Naive thymus-derived CD8-positive, alpha-beta T cell (primary cell): ENCODE measurements around the gene ACSL1. TPM values are rescaled to one million over a fixed set of nuclear protein-coding genes. Genes with fewer than 3 reads are reported as not detected.
"Not testable (repeated sequence)": the region's sequence is repeated elsewhere in the genome, so short reads cannot be mapped to it uniquely, and the experiment has no call there.

ENCODE experiments used
- ATAC-seq, 2 donors: fragments of 150-1000 bp; cut with Tn5 transposase in 1 of 2; sonication (Bioruptor Pico), chemical (Tn5 transposase) in 1 of 2; 1 replicate in 1 of 2; 2 replicates in 1 of 2; pipeline ENCODE4 v1.10.0; 2021; ENCODE audit warnings: mild to moderate bottlenecking in 2 of 2, moderate library complexity in 2 of 2
- POLR2A ChIA-PET: fragments of 350-600 bp; sonication (Branson Sonifier 250); formaldehyde crosslinking; loops from one replicate; lab custom pipeline; 2021; ENCODE audit warnings: antibody characterized with exemption; lab: Charles Lee
- DNase-seq, 10 donors: peaks; one replicate each; pipeline versions ENCODE4 v3.0.0 to v3.0.0-alpha.2; 2020 to 2022
- H3K27ac Mint-ChIP-seq, 10 donors: one replicate each; pipeline ENCODE4 v1.8.0; 2020 to 2022; ENCODE audit warnings: mild to moderate bottlenecking in 10 of 10, mixed read lengths in 10 of 10, moderate library complexity in 4 of 10, inconsistent platforms in 1 of 10
- H3K27me3 Mint-ChIP-seq, 5 donors: one replicate each; pipeline ENCODE4 v1.8.0; 2021 to 2022; ENCODE audit warnings: mixed read lengths in 5 of 5
- H3K36me3 Mint-ChIP-seq, 3 donors: one replicate each; pipeline ENCODE4 v1.8.0; 2020 to 2022; ENCODE audit warnings: mixed read lengths in 3 of 3, mild to moderate bottlenecking in 2 of 3, inconsistent platforms in 1 of 3
- H3K4me1 Mint-ChIP-seq, 4 donors: one replicate each; pipeline ENCODE4 v1.8.0; 2021 to 2022; ENCODE audit warnings: mixed read lengths in 4 of 4
- H3K4me3 Mint-ChIP-seq, 10 donors: one replicate each; pipeline ENCODE4 v1.8.0; 2020 to 2022; ENCODE audit warnings: mild to moderate bottlenecking in 10 of 10, mixed read lengths in 10 of 10, moderate library complexity in 6 of 10, inconsistent platforms in 1 of 10
- H3K9me3 Mint-ChIP-seq, 9 donors: one replicate each; pipeline ENCODE4 v1.8.0; 2020 to 2022; ENCODE audit warnings: mixed read lengths in 9 of 9, mild to moderate bottlenecking in 3 of 9, inconsistent platforms in 1 of 9, moderate library complexity in 1 of 9
- polyA plus RNA-seq, 3 donors: library from polyadenylated mRNA; unstranded; fragments of 300-500 nt; fragmentation: Illumina TruSeq; gene quantifications; one replicate each; pipeline ENCODE4 v1.2.3, GENCODE V29; 2021
- total RNA-seq, 8 experiments: library from RNA in 2 of 8; stranded (reverse) in 2 of 8; gene quantifications; one replicate each; pipeline ENCODE4 v1.2.3 and lab custom pipeline; 2021 to 2026

The ACSL1 gene
- total and polyA plus RNA-seq, 5 experiments from 2014 or later = 2.2 to 10.7 (median 3.2) TPM

DNA sequence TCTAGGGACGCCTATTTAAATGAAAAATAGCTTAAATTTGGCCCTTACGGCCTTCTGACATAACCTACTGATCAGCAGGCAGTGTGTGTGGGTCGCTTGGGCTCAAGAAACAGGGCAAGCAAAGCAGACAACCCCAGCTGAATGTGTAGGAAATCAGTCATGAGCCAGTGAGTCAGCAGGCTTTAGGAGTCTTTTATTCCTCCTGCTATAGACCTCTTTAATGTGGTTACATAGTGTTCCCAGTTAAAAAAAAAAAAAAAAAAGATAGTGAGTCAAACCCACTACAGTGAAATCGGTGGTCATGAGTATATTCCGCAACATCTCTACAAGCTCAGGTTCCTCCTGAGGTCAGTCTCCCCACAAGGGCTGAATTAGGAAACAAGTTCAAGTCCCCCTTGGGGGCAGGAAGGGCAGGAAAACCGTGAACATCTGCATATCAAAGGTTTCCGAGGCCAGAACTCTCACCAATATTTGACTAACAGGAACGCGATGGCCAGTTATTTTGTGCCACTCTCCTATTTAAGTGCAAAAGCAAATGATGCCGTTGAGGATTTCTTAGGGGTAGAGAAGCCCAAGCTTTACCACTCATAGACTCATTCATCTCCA is 32.7 kb downstream of the ACSL1 start:
- peak overlapping the region in 2 of 10 donors; percentile 21 to 23 for H3K27ac Mint-ChIP-seq
- POLR2A ChIA-PET = no interaction called here
- DNase-seq = peak in 1 of 10 donors; percentile 9
- H3K9me3 Mint-ChIP-seq = no peaks in the 10 kb centered on the region
- H3K4me3 Mint-ChIP-seq = peak overlapping the region in 2 of 10 donors; percentile 7 to 45
- H3K4me1 Mint-ChIP-seq = peaks cover 10 to 19% (median 16%) of the 10 kb centered on the region in 4 donors
- peaks cover 0 to 24% (median 15%) of the 10 kb centered on the region in 3 donors for H3K36me3 Mint-ChIP-seq
- no peaks in the 10 kb centered on the region for H3K27me3 Mint-ChIP-seq
- ATAC-seq = peak; percentile 55 to 59

DNA sequence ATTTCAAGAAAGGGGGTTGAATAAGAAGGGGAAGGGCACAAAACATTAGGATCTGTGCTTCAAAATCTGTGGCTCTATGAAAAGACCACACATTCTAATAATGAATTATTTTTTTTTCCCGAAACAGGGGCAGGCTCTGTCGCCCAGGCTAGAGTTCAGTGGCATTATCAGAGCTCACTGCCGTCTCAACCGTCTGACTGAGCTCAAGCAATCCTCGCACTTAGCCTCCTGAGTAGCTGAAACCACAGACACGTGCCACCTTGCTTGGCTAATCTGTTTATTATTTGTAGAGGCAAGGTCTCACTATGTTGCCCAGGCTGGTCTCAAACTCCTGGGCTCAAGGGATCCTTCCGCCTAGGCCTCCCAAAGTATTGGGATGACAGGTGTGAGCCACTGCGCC is 33.4 kb downstream of the ACSL1 start:
- Mint-ChIP-seq H3K9me3 (no peaks in the 10 kb centered on the region), H3K4me1 (peaks cover 10 to 19% (median 16%) of the 10 kb centered on the region in 4 donors), H3K27ac (no peak overlapping the region), H3K27me3 (no peaks in the 10 kb centered on the region), H3K36me3 (peaks cover under 1 to 26% (median 13%) of the 10 kb centered on the region in 3 donors), H3K4me3 (no peak overlapping the region)
- ATAC-seq (no peak), DNase-seq (no peak)
- POLR2A ChIA-PET = no interaction called here

DNA sequence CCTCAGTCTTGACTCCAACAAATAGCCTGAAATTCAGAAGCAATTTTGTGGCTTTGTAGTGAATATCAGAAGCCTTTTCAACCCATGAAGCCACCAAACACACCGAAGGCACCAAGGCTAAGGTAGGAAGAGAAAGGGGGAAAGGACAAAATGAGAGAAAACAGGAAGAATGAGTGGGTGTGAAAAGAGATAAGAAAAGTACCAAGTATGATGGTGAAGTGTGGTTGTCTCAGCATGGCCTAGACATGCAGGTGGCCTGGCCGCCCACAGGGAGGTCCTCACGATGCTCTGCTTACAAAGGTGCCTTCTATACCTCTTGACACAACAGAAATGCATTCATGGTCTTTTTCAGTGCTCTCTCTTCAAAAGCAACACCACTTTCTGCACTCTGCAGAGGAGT is 34.9 kb downstream of the ACSL1 start:
- Mint-ChIP-seq H3K36me3 (peaks cover 4 to 24% (median 15%) of the 10 kb centered on the region in 3 donors), H3K27ac (no peak overlapping the region), H3K4me1 (peaks cover 10 to 19% (median 16%) of the 10 kb centered on the region in 4 donors), H3K9me3 (no peaks in the 10 kb centered on the region), H3K27me3 (no peaks in the 10 kb centered on the region), H3K4me3 (no peak overlapping the region)
- ATAC-seq (no peak), DNase-seq (no peak)
- POLR2A ChIA-PET = no interaction called here

DNA sequence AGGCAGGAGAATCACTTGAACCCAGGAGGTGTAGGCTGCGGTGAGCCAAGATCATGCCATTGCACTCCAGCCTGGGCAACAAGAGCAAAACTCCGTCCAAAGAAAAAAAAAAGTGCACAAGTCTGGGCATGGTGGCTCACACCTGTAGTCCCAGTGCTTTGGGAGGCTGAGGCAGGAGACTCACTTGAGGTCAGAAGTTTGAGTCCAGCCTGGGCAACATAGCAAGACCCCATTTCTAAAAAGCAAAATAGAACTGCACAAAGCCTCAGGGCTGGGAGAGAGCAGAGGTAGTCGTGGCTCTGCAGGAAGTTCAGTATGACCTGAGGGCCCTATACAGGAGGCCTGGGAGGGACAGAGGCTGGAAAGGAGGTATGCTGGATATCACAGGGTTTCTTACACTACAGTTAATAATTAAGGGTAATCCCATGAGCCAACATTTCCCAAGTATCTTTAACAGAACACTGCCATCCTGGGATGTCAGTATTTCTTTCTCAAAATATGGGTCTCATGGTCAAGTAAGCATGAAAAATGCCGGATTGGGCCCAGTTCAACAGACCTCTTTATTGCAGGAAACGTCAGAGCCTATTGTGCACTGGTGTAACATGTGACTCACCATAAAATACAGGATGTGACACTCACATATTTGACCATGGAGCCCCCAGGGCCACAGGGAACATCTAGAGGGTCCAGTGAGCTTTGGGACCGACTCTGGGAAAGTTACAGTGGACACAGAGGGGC is 37.8 kb downstream of the ACSL1 start:
- Mint-ChIP-seq H3K9me3 (no peaks in the 10 kb centered on the region), H3K4me3 (no peak overlapping the region), H3K4me1 (peaks cover 8 to 16% (median 11%) of the 10 kb centered on the region in 4 donors), H3K36me3 (peaks cover 4 to 24% (median 17%) of the 10 kb centered on the region in 3 donors), H3K27ac (no peak overlapping the region), H3K27me3 (no peaks in the 10 kb centered on the region)
- no peak for ATAC-seq
- DNase-seq = no peak
- POLR2A ChIA-PET = no interaction called here

DNA sequence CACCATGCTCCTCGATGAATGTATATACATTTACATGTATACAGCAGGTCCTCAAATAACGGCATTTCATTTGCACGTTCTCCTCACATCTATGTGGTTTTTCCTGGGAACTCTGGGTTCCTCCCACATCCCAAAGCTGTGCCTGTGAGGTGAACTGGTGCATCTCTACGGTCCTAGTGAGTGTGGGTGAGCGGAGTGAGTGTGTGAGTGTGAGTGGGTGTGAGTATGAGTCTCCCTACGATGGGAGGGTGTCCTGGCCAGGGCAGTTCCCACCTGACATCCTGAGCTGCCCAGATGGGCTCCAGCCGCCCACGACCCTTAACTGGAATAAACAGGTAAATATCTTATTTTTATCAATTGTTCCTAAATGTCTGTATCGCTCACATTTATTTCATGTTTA is 40.0 kb downstream of the ACSL1 start:
- no peaks in the 10 kb centered on the region for H3K9me3 Mint-ChIP-seq
- POLR2A ChIA-PET = no interaction called here
- peaks cover 4 to 24% (median 17%) of the 10 kb centered on the region in 3 donors for H3K36me3 Mint-ChIP-seq
- ATAC-seq (no peak), DNase-seq (no peak)
- no peak overlapping the region for H3K27ac Mint-ChIP-seq
- no peak overlapping the region for H3K4me3 Mint-ChIP-seq
- H3K4me1 Mint-ChIP-seq = peaks cover 12 to 16% (median 15%) of the 10 kb centered on the region in 4 donors
- no peaks in the 10 kb centered on the region for H3K27me3 Mint-ChIP-seq

DNA sequence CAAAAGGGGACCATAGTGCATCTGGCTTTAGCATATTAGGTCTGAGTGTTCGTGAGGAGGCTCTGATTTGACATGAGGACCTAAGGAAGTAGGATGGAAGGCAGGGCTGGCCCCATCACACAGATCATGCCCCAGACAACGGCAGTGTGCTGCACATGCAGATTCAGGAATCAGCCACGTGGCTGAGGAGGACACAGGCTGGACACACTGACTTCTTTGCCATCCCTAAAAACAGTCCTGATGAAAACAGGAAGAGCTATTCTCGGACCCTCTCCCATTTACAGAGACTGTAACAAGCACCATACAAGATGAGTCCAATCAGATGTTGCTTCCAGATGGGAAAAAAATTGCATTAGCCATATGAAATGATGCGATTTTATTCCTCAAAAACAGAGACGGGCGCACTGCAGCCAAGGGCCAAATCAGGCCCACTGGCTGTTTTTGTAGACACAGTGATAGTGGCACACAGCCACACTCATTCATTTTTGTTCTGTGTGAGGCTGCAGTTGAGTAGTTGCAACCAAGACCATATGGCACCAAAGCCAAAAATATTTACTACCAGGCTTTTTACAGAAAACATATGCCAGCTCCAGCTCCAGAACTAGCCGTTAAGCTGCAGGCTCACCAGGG is 41.0 kb downstream of the ACSL1 start:
- Mint-ChIP-seq H3K4me3 (no peak overlapping the region), H3K9me3 (no peaks in the 10 kb centered on the region)

DNA sequence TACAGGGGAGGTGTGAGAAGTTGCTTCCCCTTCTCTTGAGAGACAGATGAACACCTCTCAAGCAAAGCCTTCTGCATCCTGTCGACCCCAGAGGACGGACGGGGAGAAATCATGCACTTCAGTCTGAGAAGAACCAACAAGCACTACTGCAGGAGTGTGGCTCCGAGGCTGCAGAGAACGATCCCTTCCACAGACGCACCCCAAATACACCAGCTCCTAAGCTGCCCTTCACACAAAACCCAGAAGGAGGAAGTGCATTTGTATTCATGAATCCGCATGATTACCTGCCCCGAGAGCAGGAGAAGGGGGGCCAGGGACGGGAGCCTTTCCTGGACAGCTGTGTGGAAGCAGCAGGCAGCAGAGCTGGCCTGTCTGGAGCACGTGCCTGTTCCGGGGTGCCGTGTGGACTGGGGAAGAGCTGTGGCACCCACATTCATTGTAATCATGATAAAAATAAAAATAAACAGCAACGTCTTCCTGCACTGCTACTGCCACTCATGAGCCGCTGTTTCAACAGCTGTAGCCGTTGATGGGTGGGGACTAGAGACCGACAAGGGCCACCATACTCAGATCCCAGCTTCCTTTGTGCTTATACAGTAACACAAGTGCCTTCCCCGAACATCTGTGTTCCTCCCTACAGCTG is 42.9 kb downstream of the ACSL1 start:
- Mint-ChIP-seq H3K27ac (peak overlapping the region; percentile 19 to 90 (median 70)), H3K4me3 (peak overlapping the region; percentile 66 to 83 (median 74)), H3K36me3 (peaks cover 7 to 23% (median 17%) of the 10 kb centered on the region in 3 donors), H3K27me3 (no peaks in the 10 kb centered on the region), H3K9me3 (no peaks in the 10 kb centered on the region), H3K4me1 (peaks cover 10 to 16% (median 15%) of the 10 kb centered on the region in 4 donors)
- ATAC-seq = peak; percentile 62 to 75
- POLR2A ChIA-PET = interaction anchor here (1.1 to 1.2 kb wide), 2 partner anchors 44 to 49 kb away, joined by 3 to 5 read pairs; partner anchors contain the start of gene CENPU
- DNase-seq = peak in 2 of 10 donors; percentile 19 to 28

More for the DNA sequence above, 41.0 kb downstream of the ACSL1 start:
- Mint-ChIP-seq H3K4me1 (peaks cover 10 to 16% (median 15%) of the 10 kb centered on the region in 4 donors), H3K36me3 (peaks cover 4 to 27% (median 15%) of the 10 kb centered on the region in 3 donors), H3K27ac (no peak overlapping the region), H3K27me3 (no peaks in the 10 kb centered on the region)
- POLR2A ChIA-PET = interaction anchor here (0.6 kb wide), 1 partner anchor 34 kb away, joined by 3 read pairs; no protein-coding TSS in a partner anchor
- ATAC-seq (no peak), DNase-seq (no peak)

DNA sequence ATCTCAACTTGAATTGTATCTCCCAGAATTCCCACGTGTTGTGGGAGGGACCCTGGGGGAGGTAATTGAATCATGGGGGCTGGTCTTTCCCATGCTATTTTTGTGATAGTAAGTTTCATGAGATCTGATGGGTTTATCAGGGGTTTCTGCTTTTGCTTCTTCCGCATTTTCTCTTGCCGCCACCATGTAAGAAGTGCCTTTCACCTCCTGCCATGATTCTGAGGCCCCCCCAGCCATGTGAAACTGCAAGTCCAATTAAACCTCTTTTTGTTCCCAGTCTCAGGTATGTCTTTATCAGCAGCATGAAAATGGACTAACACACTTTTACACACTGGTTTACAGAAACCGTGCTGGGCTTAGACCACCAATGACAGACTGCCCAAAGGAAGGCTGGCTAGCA is 46.6 kb downstream of the ACSL1 start:
- peaks cover 12 to 16% (median 15%) of the 10 kb centered on the region in 4 donors for H3K4me1 Mint-ChIP-seq

DNA sequence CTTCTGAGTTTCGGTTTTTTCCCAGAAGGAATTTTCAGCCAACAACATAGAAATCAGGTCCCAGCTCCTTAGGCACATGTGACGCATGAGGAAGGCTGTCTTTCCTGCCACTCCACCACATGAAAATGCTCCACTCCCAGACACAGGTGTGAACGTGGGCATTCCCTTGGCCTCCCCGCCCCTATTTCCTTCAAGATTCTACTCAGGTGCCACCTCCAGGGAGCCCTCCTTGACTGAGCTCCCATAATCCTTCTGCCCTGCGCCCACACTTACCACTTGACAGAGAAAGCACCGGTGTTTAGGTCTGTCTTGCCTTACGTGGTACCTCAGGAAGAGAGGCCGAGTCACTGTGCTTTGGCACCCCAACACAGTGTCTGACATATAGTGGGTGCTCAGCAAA is 47.4 kb downstream of the ACSL1 start:
- H3K4me1 Mint-ChIP-seq = peaks cover 11 to 12% (median 11%) of the 10 kb centered on the region in 4 donors
- ATAC-seq (no peak), DNase-seq (no peak)
- H3K36me3 Mint-ChIP-seq = peaks cover 4 to 27% (median 12%) of the 10 kb centered on the region in 3 donors
- no peaks in the 10 kb centered on the region for H3K9me3 Mint-ChIP-seq
- POLR2A ChIA-PET = no interaction called here
- H3K4me3 Mint-ChIP-seq = no peak overlapping the region
- no peak overlapping the region for H3K27ac Mint-ChIP-seq
- no peaks in the 10 kb centered on the region for H3K27me3 Mint-ChIP-seq

More for the DNA sequence above, 46.6 kb downstream of the ACSL1 start:
- H3K4me3 Mint-ChIP-seq, H3K9me3 Mint-ChIP-seq, ATAC-seq, POLR2A ChIA-PET, H3K27me3 Mint-ChIP-seq, DNase-seq: not testable (repeated sequence)
- H3K27ac Mint-ChIP-seq = peak overlapping the region in 1 of 10 donors; percentile 15
- H3K36me3 Mint-ChIP-seq = peaks cover 4 to 19% (median 10%) of the 10 kb centered on the region in 3 donors

DNA sequence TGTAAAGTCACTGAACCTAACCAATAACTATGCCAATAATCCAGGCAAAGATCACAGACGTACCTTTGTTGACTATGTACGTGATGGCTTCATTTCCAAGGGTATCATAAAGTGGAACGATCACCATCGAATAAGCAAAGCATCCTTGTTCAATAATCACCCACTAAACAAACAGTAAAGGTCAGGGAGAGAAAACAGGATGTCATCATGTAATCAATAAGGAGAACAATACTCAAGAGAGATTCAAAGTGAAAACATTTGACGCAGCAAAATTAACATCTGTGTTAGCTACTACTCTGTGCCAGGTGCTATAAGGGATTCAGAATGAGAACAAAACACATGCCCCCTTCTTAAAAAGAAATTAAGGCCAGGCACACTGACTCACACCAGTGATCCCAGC is 48.9 kb downstream of the ACSL1 start:
- no peaks in the 10 kb centered on the region for H3K9me3 Mint-ChIP-seq
- no peaks in the 10 kb centered on the region for H3K27me3 Mint-ChIP-seq
- DNase-seq = no peak
- H3K4me3 Mint-ChIP-seq = no peak overlapping the region
- H3K4me1 Mint-ChIP-seq = peaks cover 0 to 1% (median 0%) of the 10 kb centered on the region in 4 donors
- ATAC-seq = no peak
- peak overlapping the region in 1 of 10 donors; percentile 24 for H3K27ac Mint-ChIP-seq
- POLR2A ChIA-PET = no interaction called here
- H3K36me3 Mint-ChIP-seq = peaks cover 4 to 30% (median 12%) of the 10 kb centered on the region in 3 donors

DNA sequence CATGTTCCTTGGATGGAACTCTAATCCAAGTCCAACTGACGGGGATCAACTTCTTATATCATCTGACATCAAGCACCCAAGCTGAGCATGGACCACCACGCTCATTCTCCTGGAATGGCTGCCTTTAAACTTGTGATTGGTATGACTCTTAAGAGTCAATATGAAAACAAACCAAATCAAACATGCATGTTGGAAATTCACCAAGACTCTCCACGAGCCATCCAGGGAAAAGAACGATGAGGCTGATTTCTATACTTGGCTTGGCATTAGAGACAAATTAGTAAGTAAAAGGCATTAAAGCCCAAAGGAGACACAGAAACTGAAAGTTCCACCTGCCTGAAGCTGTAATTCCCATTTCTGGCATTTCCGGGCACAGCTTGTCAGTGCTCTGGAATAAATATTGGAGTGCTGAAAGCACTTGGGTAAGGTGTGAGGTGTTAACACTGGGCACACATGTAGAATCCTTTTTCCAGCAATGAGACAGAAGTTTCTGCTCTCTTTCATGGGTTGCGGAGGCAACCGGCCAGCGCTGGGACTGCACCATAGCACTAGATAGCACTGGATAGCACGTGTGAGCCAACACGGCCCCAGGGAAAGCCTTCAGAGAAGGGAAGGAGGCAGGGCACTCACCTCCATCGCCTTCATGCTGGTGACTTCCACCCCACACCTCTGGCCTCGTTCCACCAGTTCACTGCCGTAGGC is 49.8 kb downstream of the ACSL1 start:
- Mint-ChIP-seq H3K36me3 (peaks cover 4 to 30% (median 12%) of the 10 kb centered on the region in 3 donors), H3K27ac (peak overlapping the region in 1 of 10 donors; percentile 51), H3K4me1 (peaks cover 0 to 1% (median 0%) of the 10 kb centered on the region in 4 donors), H3K9me3 (no peaks in the 10 kb centered on the region), H3K27me3 (no peaks in the 10 kb centered on the region), H3K4me3 (no peak overlapping the region)
- no peak for DNase-seq
- no peak for ATAC-seq
- POLR2A ChIA-PET = no interaction called here

DNA sequence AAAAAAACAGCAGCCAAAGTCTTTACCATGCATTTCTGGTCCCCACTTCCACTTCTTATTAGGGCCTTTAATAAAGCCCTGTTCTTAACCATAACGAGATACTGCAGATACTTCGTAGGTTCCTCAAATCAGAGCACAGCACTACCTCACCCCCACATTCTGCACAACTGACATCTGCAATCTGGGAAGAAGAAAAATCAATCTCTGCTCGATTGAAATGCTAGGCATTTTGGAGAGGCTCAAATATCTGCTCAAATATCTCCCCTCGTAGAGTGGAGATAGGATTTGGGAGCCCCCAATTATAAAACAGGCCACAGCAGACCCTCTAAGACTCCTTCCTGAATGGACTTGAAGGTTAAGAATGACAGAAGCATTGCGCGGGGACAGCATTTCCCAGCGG is 51.6 kb downstream of the ACSL1 start:
- peaks cover 0 to 1% (median 0%) of the 10 kb centered on the region in 4 donors for H3K4me1 Mint-ChIP-seq
- no peak overlapping the region for H3K4me3 Mint-ChIP-seq
- no peaks in the 10 kb centered on the region for H3K9me3 Mint-ChIP-seq
- no peak overlapping the region for H3K27ac Mint-ChIP-seq
- DNase-seq (no peak), ATAC-seq (no peak)
- peaks cover under 1 to 30% (median 14%) of the 10 kb centered on the region in 3 donors for H3K36me3 Mint-ChIP-seq
- H3K27me3 Mint-ChIP-seq = no peaks in the 10 kb centered on the region
- POLR2A ChIA-PET = no interaction called here
